Fibroblast of the aortic adventitia (primary cell): Measurements from ENCODE around the gene RSKR. TPM values are rescaled to one million over a fixed set of nuclear protein-coding genes. Genes with fewer than 3 reads are reported as not detected.

Experiments used
- DNase-seq: peaks from one replicate; pipeline ENCODE4 v3.0.0-alpha.2; 2010; ENCODE audit warnings: low read depth
- H3K4me3 ChIP-seq: 2 replicates; pipeline ENCODE4 v1.5.1; 2011; ENCODE audit warnings: low read depth, mild to moderate bottlenecking, control low read depth, low read length, moderate library complexity
- total RNA-seq: library from RNA; depleted of rRNA; stranded (reverse); fragments of >200 nt; gene quantifications from 2 replicates; pipeline ENCODE4 v1.2.3, GENCODE V29; 2012; ENCODE audit warnings: low replicate concordance
- TF ChIP-seq, protein P1 (sequence below): IDR thresholded peaks from 2 replicates; pipeline ENCODE4 v1.5.1; 2011; ENCODE audit warnings: mild to moderate bottlenecking, low read length, control low read depth, inconsistent platforms; ENCODE audit not compliant: insufficient read depth

The RSKR gene
- total RNA-seq, 1 donor = 4.3 TPM

DNA sequence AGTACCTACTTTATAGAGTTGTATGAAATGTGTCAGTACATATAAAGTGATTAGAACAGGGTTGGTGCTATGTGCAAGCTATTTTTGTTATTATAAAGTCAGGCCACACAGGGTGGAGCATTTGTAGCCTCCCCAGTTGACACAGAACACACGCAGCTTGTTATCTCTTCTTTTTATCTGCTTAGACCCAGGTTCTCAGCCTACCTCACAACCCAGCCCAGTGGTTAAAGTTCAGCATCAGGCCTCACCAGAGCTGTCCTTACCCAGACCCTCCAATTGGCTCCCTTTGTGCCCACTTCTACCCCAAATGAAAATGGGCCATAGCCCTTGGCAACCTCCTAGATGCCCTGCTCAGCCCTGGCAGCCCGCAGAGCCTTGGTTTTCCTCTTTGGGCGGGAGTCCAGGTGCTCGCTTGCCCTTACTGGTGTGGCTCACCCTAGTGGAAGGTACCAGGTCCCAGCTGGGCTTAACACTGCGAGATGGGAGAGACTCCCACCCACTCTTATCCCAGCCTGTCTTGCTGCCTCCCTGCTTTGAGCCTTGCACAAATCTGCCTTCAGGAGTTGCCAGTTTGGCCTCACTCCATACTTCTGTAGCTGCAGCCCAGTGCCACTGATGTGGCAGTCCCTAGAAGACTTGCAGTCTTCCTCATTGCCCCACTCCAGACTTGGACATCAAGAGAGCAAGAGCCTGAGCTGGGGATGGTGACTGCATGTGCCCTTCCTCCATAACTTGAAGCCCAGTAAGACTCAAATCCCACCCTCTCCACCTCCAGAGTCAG lies 41.5 kb downstream of the RSKR start:
- DNase-seq = no peak
- H3K4me3 ChIP-seq = no peak overlapping the region
- TF ChIP-seq, protein P1, sequence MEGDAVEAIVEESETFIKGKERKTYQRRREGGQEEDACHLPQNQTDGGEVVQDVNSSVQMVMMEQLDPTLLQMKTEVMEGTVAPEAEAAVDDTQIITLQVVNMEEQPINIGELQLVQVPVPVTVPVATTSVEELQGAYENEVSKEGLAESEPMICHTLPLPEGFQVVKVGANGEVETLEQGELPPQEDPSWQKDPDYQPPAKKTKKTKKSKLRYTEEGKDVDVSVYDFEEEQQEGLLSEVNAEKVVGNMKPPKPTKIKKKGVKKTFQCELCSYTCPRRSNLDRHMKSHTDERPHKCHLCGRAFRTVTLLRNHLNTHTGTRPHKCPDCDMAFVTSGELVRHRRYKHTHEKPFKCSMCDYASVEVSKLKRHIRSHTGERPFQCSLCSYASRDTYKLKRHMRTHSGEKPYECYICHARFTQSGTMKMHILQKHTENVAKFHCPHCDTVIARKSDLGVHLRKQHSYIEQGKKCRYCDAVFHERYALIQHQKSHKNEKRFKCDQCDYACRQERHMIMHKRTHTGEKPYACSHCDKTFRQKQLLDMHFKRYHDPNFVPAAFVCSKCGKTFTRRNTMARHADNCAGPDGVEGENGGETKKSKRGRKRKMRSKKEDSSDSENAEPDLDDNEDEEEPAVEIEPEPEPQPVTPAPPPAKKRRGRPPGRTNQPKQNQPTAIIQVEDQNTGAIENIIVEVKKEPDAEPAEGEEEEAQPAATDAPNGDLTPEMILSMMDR = no peak

DNA sequence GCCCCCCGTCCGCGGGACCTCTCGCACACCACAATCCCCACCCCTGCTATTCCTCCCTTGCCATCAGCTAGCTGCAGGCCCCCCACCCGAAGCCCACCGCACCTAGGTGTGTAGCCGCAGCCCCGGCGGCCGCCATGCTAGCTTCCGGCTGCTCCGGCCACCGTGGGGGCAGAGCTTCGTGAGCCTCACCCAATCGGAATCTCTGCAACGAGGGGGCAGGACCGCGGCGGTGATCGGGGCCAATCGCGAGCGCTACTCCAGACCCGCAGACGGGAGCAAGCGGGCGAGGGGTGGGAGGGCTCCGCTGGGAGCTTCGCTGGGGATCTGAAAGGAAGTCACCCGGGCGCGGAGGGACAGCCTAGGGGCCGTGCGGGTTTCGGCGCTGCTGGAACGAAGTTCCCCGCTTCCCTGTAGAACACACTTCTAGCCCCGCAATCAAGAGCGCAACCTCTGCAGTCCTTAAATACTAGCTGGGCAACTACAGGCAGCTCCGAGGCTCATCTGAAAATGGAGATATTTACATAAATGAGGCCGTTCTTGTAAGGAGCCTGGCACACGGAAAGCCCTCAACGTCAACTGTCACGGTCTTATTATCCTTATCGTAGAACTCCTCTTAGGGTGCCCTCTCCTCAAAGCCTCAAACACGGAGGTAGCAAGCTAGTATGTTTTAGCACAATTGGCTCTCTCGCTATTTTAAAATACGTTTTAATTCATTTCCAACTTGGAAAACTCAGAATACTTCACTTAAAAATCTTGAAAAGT lies 42.4 kb downstream of the RSKR start, which contains the start of gene PIGS:
Gene PIGS, minus strand, starts transcription at position 164 of the 762 bp plus-strand sequence. Its CDS starts 28 bp downstream, at position 136.
- peak; percentile 81 for DNase-seq
- TF ChIP-seq, protein P1 = no peak
- peak within 1 kb of the TSS; percentile 99 for H3K4me3 ChIP-seq

DNA sequence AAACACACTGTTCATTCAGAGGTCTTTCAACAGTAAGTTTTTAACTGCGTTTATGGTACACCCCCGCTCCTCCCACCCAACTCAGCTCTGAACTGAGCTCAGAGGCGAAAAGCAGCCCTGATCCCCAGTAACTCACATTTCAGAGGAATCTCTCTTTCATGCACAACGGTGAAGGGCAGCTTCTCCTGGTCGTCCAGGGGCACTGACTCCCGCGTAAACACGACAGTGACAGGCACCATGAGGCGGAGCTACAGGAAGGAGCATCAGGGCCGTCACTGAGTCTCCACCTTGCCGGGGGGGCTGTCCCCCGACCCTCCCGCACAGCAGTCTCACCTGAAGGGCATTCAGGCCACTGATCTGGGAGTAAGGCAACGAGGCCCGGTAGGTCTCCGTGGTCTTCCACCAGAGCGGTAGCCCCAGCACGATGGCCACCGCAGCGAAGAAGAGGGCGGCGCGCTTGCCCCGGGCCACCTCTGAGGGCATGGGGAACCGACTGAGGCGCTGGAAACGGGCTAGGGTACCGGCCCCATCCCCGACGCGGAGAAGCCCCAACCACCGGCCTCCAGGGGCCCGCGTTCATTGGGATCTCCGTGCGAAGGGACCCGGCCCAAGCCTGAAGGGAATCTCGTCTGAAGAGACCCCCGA lies 43.1 kb downstream of the RSKR start:
- peak overlapping the region; percentile 99 for H3K4me3 ChIP-seq
- TF ChIP-seq, protein P1 = no peak
- DNase-seq = no peak

DNA sequence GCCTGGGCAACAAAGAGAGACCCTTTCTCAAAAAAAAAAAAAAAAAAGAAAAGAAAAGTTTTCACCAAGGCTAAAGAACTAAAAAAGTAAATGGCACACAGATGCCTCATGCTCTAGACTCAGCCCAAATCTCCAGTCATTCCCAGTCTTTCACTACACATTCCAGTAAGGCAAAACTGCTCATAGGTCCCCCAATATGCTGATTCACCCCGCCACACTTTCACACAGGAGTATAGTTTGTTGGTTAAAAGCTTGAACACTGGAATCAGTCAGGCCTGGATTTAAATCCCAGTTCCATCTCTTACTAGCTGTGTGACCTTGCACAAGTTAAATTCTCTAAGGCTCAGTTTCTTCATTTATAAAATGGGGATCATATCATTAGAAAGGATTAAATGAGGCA lies 44.5 kb downstream of the RSKR start:
- DNase-seq = no peak
- TF ChIP-seq, protein P1 = no peak
- H3K4me3 ChIP-seq = no peak overlapping the region

DNA sequence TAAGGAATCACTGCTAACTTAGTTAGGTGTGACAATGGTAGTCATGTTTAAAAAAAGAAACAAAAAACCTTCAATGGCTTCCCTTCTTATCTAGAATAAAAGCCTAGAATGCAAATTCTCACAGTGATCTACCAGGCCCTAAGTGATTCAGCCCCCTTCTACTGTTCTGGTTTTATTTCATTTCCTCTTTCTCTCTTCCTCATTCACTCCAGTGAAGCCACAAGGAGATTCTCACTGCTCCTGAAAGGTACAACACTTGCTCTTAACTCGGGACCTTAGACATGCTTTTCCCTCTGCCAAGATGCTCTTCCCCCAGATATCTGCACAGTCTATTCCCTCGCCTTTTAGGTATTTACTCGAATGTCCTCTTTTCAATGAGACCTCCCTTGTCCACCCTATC lies 46.4 kb downstream of the RSKR start:
- no peak overlapping the region for H3K4me3 ChIP-seq
- no peak for DNase-seq
- TF ChIP-seq, protein P1 = no peak

DNA sequence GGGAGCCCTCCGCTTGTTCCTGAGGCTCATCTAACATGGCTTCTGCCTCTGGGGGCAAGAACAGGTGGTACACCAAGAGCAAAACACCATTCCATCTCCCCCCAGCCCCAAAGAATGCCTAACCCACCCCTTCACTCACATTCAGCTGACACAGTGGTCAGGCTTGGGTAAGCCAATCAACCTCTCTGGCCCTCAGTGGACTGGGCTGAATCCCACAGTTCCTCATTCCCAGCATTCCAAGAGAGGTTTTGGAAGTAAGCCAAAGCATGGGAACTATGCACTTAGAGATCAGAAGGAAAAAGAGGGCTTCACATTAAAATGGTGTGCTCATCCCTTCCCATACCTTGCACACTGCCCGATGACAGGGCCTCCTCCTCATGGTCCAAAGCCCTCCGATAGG lies 50.5 kb downstream of the RSKR start:
- peak; percentile 55 for DNase-seq
- TF ChIP-seq, protein P1 = no peak
- no peak overlapping the region for H3K4me3 ChIP-seq

Other genes with a start within 250 kb of the RSKR start
- gene SEBOX, start 249.0 kb downstream of the RSKR start, total RNA-seq = not detected in 2 replicates
- 0.09 and 0.82 TPM in 2 replicates for gene VTN, start 243.9 kb downstream of the RSKR start, total RNA-seq
- gene SARM1, start 242.5 kb downstream of the RSKR start, total RNA-seq = 7.8 and 9.0 TPM in 2 replicates
- 2.0 and 7.9 TPM in 2 replicates for gene SLC46A1, start 208.0 kb downstream of the RSKR start, total RNA-seq
- gene SLC13A2, start 140.5 kb downstream of the RSKR start, total RNA-seq = not detected in 2 replicates
- not detected in 2 replicates for gene FOXN1, start 107.8 kb downstream of the RSKR start, total RNA-seq
- gene UNC119, start 61.6 kb downstream of the RSKR start, total RNA-seq = 12.2 and 18.2 TPM in 2 replicates
- 15.8 and 26.9 TPM in 2 replicates for gene PIGS, start 42.7 kb downstream of the RSKR start, total RNA-seq
- gene ALDOC, start 37.3 kb downstream of the RSKR start, total RNA-seq = 17.6 and 36.3 TPM in 2 replicates
- 7.4 and 31.8 TPM in 2 replicates for gene SPAG5, start 15.2 kb downstream of the RSKR start, total RNA-seq
- gene BLTP2, start 31.0 kb upstream of the RSKR start, total RNA-seq = 99.3 and 200 TPM in 2 replicates
- 32.5 and 36.9 TPM in 2 replicates for gene SDF2, start 47.7 kb upstream of the RSKR start, total RNA-seq
- gene SUPT6H, start 48.0 kb upstream of the RSKR start, total RNA-seq = 46.8 and 60.5 TPM in 2 replicates
- gene PROCA1, start 97.7 kb upstream of the RSKR start, total RNA-seq = 0.49 and 1.5 TPM in 2 replicates
- gene RAB34, start 103.7 kb upstream of the RSKR start, total RNA-seq = 154 and 412 TPM in 2 replicates
- 322 and 1,093 TPM in 2 replicates for gene RPL23A, start 105.8 kb upstream of the RSKR start, total RNA-seq
- 7.8 TPM in 1 of 2 replicates, not detected in the other for gene TLCD1, start 112.0 kb upstream of the RSKR start, total RNA-seq
- gene NEK8, start 114.6 kb upstream of the RSKR start, total RNA-seq = 4.9 and 6.8 TPM in 2 replicates
- gene TRAF4, start 129.8 kb upstream of the RSKR start, total RNA-seq = 8.1 and 21.3 TPM in 2 replicates
- 1.6 and 7.0 TPM in 2 replicates for gene FAM222B, start 228.6 kb upstream of the RSKR start, total RNA-seq
- gene ERAL1, start 240.8 kb upstream of the RSKR start, total RNA-seq = 16.3 and 38.1 TPM in 2 replicates